Fibroblast of lung (primary cell): ENCODE data around the gene TSPO. TPM values are rescaled to one million over a fixed set of nuclear protein-coding genes. Genes with fewer than 3 reads are reported as not detected.

ENCODE experiments used
- DNase-seq, 2 donors: peaks; one replicate each; pipeline versions ENCODE4 v3.0.0 to v3.0.0-alpha.2; 2010; ENCODE audit warnings: low read depth in 2 of 2
- H2AFZ ChIP-seq: 2 replicates; pipeline ENCODE4 v1.5.1; 2012; ENCODE audit warnings: low read length, control low read depth, inconsistent platforms
- H3K27ac ChIP-seq: 2 replicates; pipeline ENCODE4 v1.5.1; 2011; ENCODE audit warnings: low read length, control low read depth; ENCODE audit not compliant: insufficient read depth
- H3K27me3 ChIP-seq: 2 replicates; pipeline ENCODE4 v1.5.1; 2011; ENCODE audit warnings: mild to moderate bottlenecking, low read length; ENCODE audit not compliant: control insufficient read depth, insufficient read depth
- H3K36me3 ChIP-seq: 2 replicates; pipeline ENCODE4 v1.5.1; 2011; ENCODE audit warnings: low read length; ENCODE audit not compliant: control insufficient read depth, insufficient read depth
- H3K4me1 ChIP-seq: 2 replicates; pipeline ENCODE4 v1.5.1; 2011; ENCODE audit warnings: low read length; ENCODE audit not compliant: control insufficient read depth, insufficient read depth; ENCODE audit errors: extremely low read depth
- H3K4me2 ChIP-seq: 2 replicates; pipeline ENCODE4 v1.5.1; 2011; ENCODE audit warnings: low read length, control low read depth; ENCODE audit not compliant: insufficient read depth; ENCODE audit errors: extremely low read depth
- H3K4me3 ChIP-seq, 4 experiments: fragments of 200-600 bp in 1 of 4; sonication (generic) in 1 of 4; replicated peaks in 1 of 4; 2 replicates each; pipeline ENCODE4 v1.5.1; 2011 to 2016; ENCODE audit warnings: low read length in 4 of 4, low read depth in 3 of 4, mild to moderate bottlenecking in 3 of 4, control low read depth in 2 of 4, inconsistent platforms in 1 of 4, mixed read lengths in 1 of 4; ENCODE audit not compliant: insufficient read depth in 1 of 4; ENCODE audit errors: control extremely low read depth in 1 of 4
- H3K79me2 ChIP-seq: 2 replicates; pipeline ENCODE4 v1.5.1; 2012; ENCODE audit warnings: mild to moderate bottlenecking, low read length, inconsistent platforms; ENCODE audit not compliant: control insufficient read depth, insufficient read depth
- H3K9ac ChIP-seq: 2 replicates; pipeline ENCODE4 v1.5.1; 2011; ENCODE audit warnings: mild to moderate bottlenecking, low read length, control low read depth; ENCODE audit not compliant: insufficient read depth
- H3K9me3 ChIP-seq: 2 replicates; pipeline ENCODE4 v1.5.1; 2012; ENCODE audit warnings: low read depth, low read length; ENCODE audit not compliant: control insufficient read depth, insufficient read depth
- H4K20me1 ChIP-seq: 2 replicates; pipeline ENCODE4 v1.5.1; 2011; ENCODE audit warnings: low read length; ENCODE audit not compliant: control insufficient read depth, insufficient read depth; ENCODE audit errors: extremely low read depth
- CTCF ChIP-seq, 2 donors: IDR thresholded peaks in 1 of 2; conservative IDR thresholded peaks in 1 of 2; 1 replicate in 1 of 2; 2 replicates in 1 of 2; pipeline ENCODE4 v1.5.1; 2011 to 2012; ENCODE audit warnings: low read length in 2 of 2, control low read depth in 1 of 2, inconsistent platforms in 1 of 2, low read depth in 1 of 2, mild to moderate bottlenecking in 1 of 2
- EZH2 ChIP-seq: IDR thresholded peaks from 2 replicates; pipeline ENCODE4 v1.5.1; 2012; ENCODE audit warnings: low read length, control low read depth, mild to moderate bottlenecking; ENCODE audit errors: missing control alignments
- polyA plus RNA-seq, 2 donors: library from polyadenylated mRNA; depleted of rRNA in 1 of 2; stranded (reverse) in 1 of 2; unstranded in 1 of 2; fragments of >200 nt; gene quantifications; 2 replicates each; pipeline ENCODE4 v1.2.1, GENCODE V29; 2011 to 2012; ENCODE audit warnings: missing spikeins in 1 of 2
- total RNA-seq: library from RNA; depleted of rRNA; stranded (reverse); fragments of >200 nt; gene quantifications from 2 replicates; pipeline ENCODE4 v1.2.1, GENCODE V29; 2014

Gene TSPO
- total and polyA plus RNA-seq, 2 donors (not counting 1 experiment from before 2014, with no cell fraction given): 47.5 to 243 TPM

GRCh38 chr22:43176090-43176489 lies 24.7 kb downstream of the TSPO start:
- Histone ChIP-seq H3K79me2 (no peaks in the 10 kb centered on the region), H3K4me3 (no peak overlapping the region), H3K36me3 (peaks cover 31% of the 10 kb centered on the region), H3K27me3 (no peaks in the 10 kb centered on the region), H4K20me1 (no peaks in the 10 kb centered on the region), H3K4me2 (no peak overlapping the region), H3K9me3 (no peaks in the 10 kb centered on the region), H3K27ac (no peak overlapping the region), H2AFZ (no peak overlapping the region), H3K9ac (no peak overlapping the region), H3K4me1 (no peaks in the 10 kb centered on the region)
- DNase-seq: no peak
- no peak for TF ChIP-seq EZH2
- no peak for TF ChIP-seq CTCF (conservative IDR thresholded peaks at IDR 0.05 in 1 of 2, IDR thresholded peaks at IDR 0.05 in 1 of 2; ENCODE audit: low read depth in 1 of 2, low read length in 2 of 2)

GRCh38 chr22:43177479-43177878 lies 26.1 kb downstream of the TSPO start:
- Histone ChIP-seq H3K27me3 (no peaks in the 10 kb centered on the region), H3K79me2 (no peaks in the 10 kb centered on the region), H4K20me1 (no peaks in the 10 kb centered on the region), H3K36me3 (peaks cover 30% of the 10 kb centered on the region), H3K9ac (no peak overlapping the region), H3K4me3 (no peak overlapping the region), H3K27ac (no peak overlapping the region), H2AFZ (no peak overlapping the region), H3K4me2 (no peak overlapping the region), H3K9me3 (no peaks in the 10 kb centered on the region), H3K4me1 (no peaks in the 10 kb centered on the region)
- no peak for DNase-seq
- TF ChIP-seq EZH2: no peak

- Histone ChIP-seq H4K20me1 (no peaks in the 10 kb centered on the region), H3K79me2 (no peaks in the 10 kb centered on the region), H3K27ac (no peak overlapping the region), H3K36me3 (peaks cover 23% of the 10 kb centered on the region), H3K4me1 (no peaks in the 10 kb centered on the region), H3K4me2 (no peak overlapping the region), H3K27me3 (no peaks in the 10 kb centered on the region), H3K9me3 (no peaks in the 10 kb centered on the region), H3K4me3 (no peak overlapping the region), H2AFZ (no peak overlapping the region), H3K9ac (no peak overlapping the region)
- DNase-seq: no peak
- TF ChIP-seq CTCF (conservative IDR thresholded peaks at IDR 0.05 in 1 of 2, IDR thresholded peaks at IDR 0.05 in 1 of 2; ENCODE audit: low read depth in 1 of 2, low read length in 2 of 2) (no peak), EZH2 (no peak)
Observed at GRCh38 chr22:43179146-43179910, 28.0 kb downstream of the TSPO start.
